HEK293 (cell line): ENCODE results near the gene TMEM270.
A peak's percentile ranks its signal among the peaks of the same experiment; 100 is the strongest.

Source experiments
- CTCF ChIA-PET: fragments of 350-600 bp; formaldehyde crosslinking; extraction: SDS; loops from one replicate; lab custom pipeline; 2021; ENCODE audit warnings: antibody characterized with exemption; lab: Yijun Ruan, JAX
- POLR2A ChIA-PET: fragments of 300-600 bp; formaldehyde crosslinking; extraction: SDS; loops from one replicate; lab custom pipeline; 2020; ENCODE audit warnings: antibody characterized with exemption, inconsistent platforms; lab: Yijun Ruan, JAX
- H3K27ac ChIP-seq: fragments of 200-500 bp; sonication (Bioruptor generic); 2 replicates; pipeline ENCODE4 v1.5.1; 2014; ENCODE audit warnings: low read depth, low read length, control low read depth, inconsistent platforms; ENCODE audit errors: extremely low read depth
- H3K36me3 ChIP-seq, 2 experiments: fragments of 200-500 bp in 1 of 2; sonication (Bioruptor generic) in 1 of 2; 1 replicate in 1 of 2; 2 replicates in 1 of 2; pipeline ENCODE4 v1.5.1; 2014 to 2017; ENCODE audit warnings: inconsistent platforms in 2 of 2, low read length in 2 of 2; ENCODE audit not compliant: control insufficient read depth in 2 of 2, insufficient read depth in 1 of 2
- H3K4me1 ChIP-seq: fragments of 200-500 bp; sonication (Bioruptor generic); 2 replicates; pipeline ENCODE4 v1.5.1; 2014; ENCODE audit warnings: mild to moderate bottlenecking, low read length, inconsistent platforms; ENCODE audit not compliant: control insufficient read depth, insufficient read depth
- H3K4me3 ChIP-seq: 2 replicates; pipeline ENCODE4 v1.5.1; 2011; ENCODE audit warnings: low read depth, mild to moderate bottlenecking, control low read depth, low read length, moderate library complexity
- H3K9me3 ChIP-seq: fragments of 200-500 bp; sonication (Bioruptor generic); 2 replicates; pipeline ENCODE4 v1.5.1; 2014; ENCODE audit warnings: low read depth, low read length, inconsistent platforms; ENCODE audit not compliant: control insufficient read depth, insufficient read depth
- EGR2 ChIP-seq: fragments of 450-650 bp; formaldehyde crosslinking; IDR thresholded peaks from 2 replicates; pipeline ENCODE4 v1.5.1; 2016; ENCODE audit warnings: low read depth, missing biosample characterization, missing genetic modification characterization
- REST ChIP-seq: fragments of 450-650 bp; formaldehyde crosslinking; IDR thresholded peaks from 2 replicates; pipeline ENCODE4 v1.5.1; 2016; ENCODE audit warnings: missing biosample characterization, missing genetic modification characterization
- SCRT2 ChIP-seq: fragments of 450-650 bp; formaldehyde crosslinking; IDR thresholded peaks from 2 replicates; pipeline ENCODE4 v1.5.1; 2016; ENCODE audit warnings: missing biosample characterization, missing genetic modification characterization
- SP7 ChIP-seq: fragments of 450-650 bp; formaldehyde crosslinking; IDR thresholded peaks from 2 replicates; pipeline ENCODE4 v1.5.1; 2016; ENCODE audit warnings: missing biosample characterization, missing genetic modification characterization
- ZFP3 ChIP-seq: fragments of 450-650 bp; formaldehyde crosslinking; IDR thresholded peaks from 2 replicates; pipeline ENCODE4 v1.5.1; 2016; ENCODE audit warnings: low read depth, missing biosample characterization, missing genetic modification characterization
- ZNF121 ChIP-seq: fragments of 450-650 bp; formaldehyde crosslinking; IDR thresholded peaks from 2 replicates; pipeline ENCODE4 v1.5.1; 2016; ENCODE audit warnings: missing biosample characterization, missing genetic modification characterization
- ZNF132 ChIP-seq: fragments of 450-650 bp; formaldehyde crosslinking; IDR thresholded peaks from 2 replicates; pipeline ENCODE4 v1.5.1; 2017; ENCODE audit warnings: missing biosample characterization, missing genetic modification characterization, borderline replicate concordance
- ZNF223 ChIP-seq: fragments of 450-650 bp; formaldehyde crosslinking; IDR thresholded peaks from 2 replicates; pipeline ENCODE4 v1.5.1; 2016; ENCODE audit warnings: missing biosample characterization, missing genetic modification characterization
- ZNF266 ChIP-seq: fragments of 450-650 bp; formaldehyde crosslinking; IDR thresholded peaks from 2 replicates; pipeline ENCODE4 v1.5.1; 2016; ENCODE audit warnings: missing biosample characterization, missing genetic modification characterization, low read depth
- ZNF341 ChIP-seq: fragments of 450-650 bp; formaldehyde crosslinking; IDR thresholded peaks from 2 replicates; pipeline ENCODE4; 2016; ENCODE audit warnings: low read depth, missing biosample characterization, missing genetic modification characterization
- ZNF488 ChIP-seq: fragments of 450-650 bp; formaldehyde crosslinking; IDR thresholded peaks from 2 replicates; pipeline ENCODE4 v1.5.1; 2016; ENCODE audit warnings: missing biosample characterization, missing genetic modification characterization
- ZNF529 ChIP-seq: fragments of 450-650 bp; formaldehyde crosslinking; IDR thresholded peaks from 2 replicates; pipeline ENCODE4 v1.5.1; 2017; ENCODE audit warnings: missing genetic modification characterization, missing biosample characterization; ENCODE audit not compliant: insufficient replicate concordance
- ZNF558 ChIP-seq: fragments of 450-650 bp; formaldehyde crosslinking; IDR thresholded peaks from 2 replicates; pipeline ENCODE4 v1.5.1; 2016; ENCODE audit warnings: missing biosample characterization, missing genetic modification characterization
- ZNF660 ChIP-seq: fragments of 450-650 bp; IDR thresholded peaks from 2 replicates; pipeline ENCODE4 v1.5.1; 2018; ENCODE audit warnings: missing biosample characterization, mild to moderate bottlenecking, missing genetic modification characterization
- ZNF670 ChIP-seq: fragments of 450-650 bp; formaldehyde crosslinking; IDR thresholded peaks from 2 replicates; pipeline ENCODE4 v1.5.1; 2016; ENCODE audit warnings: missing biosample characterization, missing genetic modification characterization, low read depth

TMEM270 gene

GRCh38 chr7:73830681-73831583 is 30.0 kb upstream of the TMEM270 start, which contains the start of gene CLDN4:
TSS of gene CLDN4 (plus strand) at chr7:73830996. CDS start at chr7:73831202, 206 bp downstream.
- Histone ChIP-seq H3K4me3 (peak within 1 kb of the TSS; percentile 13), H3K36me3 (no peaks in the 10 kb centered on the region), H3K9me3 (no peaks in the 10 kb centered on the region), H3K4me1 (peaks cover 14% of the 10 kb centered on the region), H3K27ac (0 out of 2 replicates have a peak within 1 kb of the TSS, but pooled peaks have one; percentile 24)
- ChIA-PET CTCF (no interaction called here), POLR2A (no interaction called here)
- TF ChIP-seq REST (tag by site-specific recombination): peak; percentile 90
- no peak for TF ChIP-seq ZNF529

- ChIA-PET POLR2A (no interaction called here), CTCF (interaction anchor here (0.8 kb wide), 1 partner anchor 127 kb away, joined by 3 read pairs; no protein-coding TSS in a partner anchor)
- peaks cover 14% of the 10 kb centered on the region for H3K4me1 ChIP-seq
- no peaks in the 10 kb centered on the region for H3K9me3 ChIP-seq
- no peak overlapping the region for H3K27ac ChIP-seq
- 0 out of 2 replicates have a peak, but pooled peaks have one; percentile 3 for TF ChIP-seq REST (tag by site-specific recombination)
- no peak for TF ChIP-seq ZNF558
- TF ChIP-seq ZNF266 (tag by site-specific recombination): no peak
- no peak for TF ChIP-seq ZNF132
- H3K4me3 ChIP-seq: peak overlapping the region; percentile 13
- no peaks in the 10 kb centered on the region for H3K36me3 ChIP-seq
Measured at GRCh38 chr7:73831584-73831833, 29.4 kb upstream of the TMEM270 start.

- Histone ChIP-seq H3K36me3 (no peaks in the 10 kb centered on the region), H3K4me1 (peaks cover 14% of the 10 kb centered on the region), H3K4me3 (peak overlapping the region; percentile 13), H3K9me3 (no peaks in the 10 kb centered on the region), H3K27ac (no peak overlapping the region)
- CTCF ChIA-PET: interaction anchor here (0.6 to 2.8 kb wide), 4 partner anchors 20 to 353 kb away, joined by 3 to 12 read pairs (median 5); no protein-coding TSS in a partner anchor
- POLR2A ChIA-PET: interaction anchor here (0.6 kb wide), 1 partner anchor 151 kb away, joined by 3 read pairs; no protein-coding TSS in a partner anchor
- TF ChIP-seq ZNF341 (tag by site-specific recombination): peak; percentile 67
- no peak for TF ChIP-seq ZNF660 (tag by site-specific recombination)
- TF ChIP-seq ZNF670: no peak
- no peak for TF ChIP-seq EGR2 (tag by site-specific recombination)
- TF ChIP-seq ZFP3 (tag by site-specific recombination): no peak
- no peak for TF ChIP-seq SCRT2 (tag by site-specific recombination)
- peak; percentile 69 for TF ChIP-seq ZNF223 (tag by site-specific recombination)
- TF ChIP-seq SP7 (tag by site-specific recombination): peak; percentile 84
- no peak for TF ChIP-seq ZNF121 (tag by site-specific recombination)
- no peak for TF ChIP-seq ZNF488
- no peak for TF ChIP-seq REST (tag by site-specific recombination)
Measured at GRCh38 chr7:73831834-73832651, 28.9 kb upstream of the TMEM270 start.
